NOMO-1 treated with dmso at 0.1 percent for 144 hours (cell line): Measurements from ENCODE around the gene UGT3A2.

Experiments used
- DNase-seq: peaks from one replicate; lab custom pipeline; 2025; ENCODE audit not compliant: unreplicated experiment; lab: John Stamatoyannopoulos, UW

The UGT3A2 gene

DNA sequence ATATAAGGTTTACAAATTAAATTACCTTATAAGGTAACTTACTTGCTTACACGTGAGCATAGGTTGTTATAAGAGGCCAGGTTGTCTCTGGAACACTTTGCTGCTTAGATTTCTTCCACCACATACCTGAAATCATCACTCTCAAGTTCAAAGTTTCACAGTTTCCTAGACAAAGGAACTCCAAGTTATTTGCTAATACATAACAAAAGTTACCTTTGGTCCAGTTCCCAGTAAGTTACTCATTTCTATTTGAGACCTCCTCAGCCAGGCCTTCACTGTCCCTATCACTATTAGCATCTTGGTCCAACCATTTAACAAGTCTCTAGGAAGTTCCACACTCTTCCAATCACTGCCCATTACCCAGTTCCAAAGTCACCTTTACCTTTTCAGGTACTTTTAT, 57.0 kb downstream of the UGT3A2 start:
- no peak for DNase-seq

DNA sequence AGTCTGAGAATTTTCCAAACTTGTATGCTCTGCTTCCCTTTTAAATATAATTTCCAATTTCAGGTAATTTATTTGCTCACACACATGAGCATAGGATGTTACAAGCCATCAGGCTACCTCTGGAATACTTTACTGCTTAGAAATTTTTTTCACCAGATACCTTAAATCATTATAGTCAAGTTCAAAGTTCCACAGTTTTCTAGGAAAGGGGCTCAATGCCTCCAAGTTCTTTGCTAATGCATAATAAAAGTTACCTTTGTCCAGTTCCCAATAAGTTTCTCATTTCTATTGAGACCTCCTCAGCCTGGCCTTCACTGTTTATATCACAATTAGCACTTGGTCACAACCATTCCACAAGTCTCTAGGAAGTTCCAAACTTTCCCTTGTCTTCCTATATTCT, 59.3 kb downstream of the UGT3A2 start:
- no peak for DNase-seq

GRCh38 chr5:36006163-36006562, 60.5 kb downstream of the UGT3A2 start:
- DNase-seq: no peak

DNA sequence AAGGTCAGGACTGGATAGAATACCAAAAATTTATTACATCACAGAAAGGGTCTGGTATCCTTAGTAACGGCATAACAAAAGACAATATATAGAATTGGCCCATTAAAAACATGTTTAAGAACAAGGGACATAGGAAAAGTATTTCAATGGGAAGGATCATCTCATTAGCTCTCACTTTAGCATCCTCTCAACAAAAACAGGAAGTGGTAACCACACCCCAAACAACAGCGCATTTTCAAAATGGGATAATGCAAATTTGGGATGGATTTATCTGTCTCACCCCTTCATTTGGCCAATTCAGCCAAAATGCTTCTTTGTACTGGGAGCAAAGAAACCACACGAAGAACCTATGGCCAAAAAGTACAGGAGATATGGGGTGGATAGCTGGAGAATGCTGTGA, 65.7 kb downstream of the UGT3A2 start:
- DNase-seq: no peak

DNA sequence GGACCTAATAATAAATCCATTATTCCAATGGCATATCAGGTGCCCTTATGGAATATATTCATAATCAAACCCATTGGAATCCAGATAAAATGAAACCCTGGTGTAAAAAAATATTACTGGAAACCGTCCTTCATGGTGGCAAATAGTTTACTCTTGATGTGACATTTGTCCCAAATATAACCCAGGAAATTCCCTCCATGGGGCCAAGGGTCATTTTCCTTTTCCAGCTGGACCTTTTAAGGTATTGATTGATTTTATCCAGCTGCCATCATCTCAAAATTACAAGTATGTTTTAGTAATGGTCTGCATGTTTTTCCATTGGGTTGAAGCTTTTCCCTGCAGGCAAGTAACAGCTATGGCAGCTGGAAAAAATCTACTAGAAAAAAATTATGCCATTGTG, 67.1 kb downstream of the UGT3A2 start:
- no peak for DNase-seq

DNA sequence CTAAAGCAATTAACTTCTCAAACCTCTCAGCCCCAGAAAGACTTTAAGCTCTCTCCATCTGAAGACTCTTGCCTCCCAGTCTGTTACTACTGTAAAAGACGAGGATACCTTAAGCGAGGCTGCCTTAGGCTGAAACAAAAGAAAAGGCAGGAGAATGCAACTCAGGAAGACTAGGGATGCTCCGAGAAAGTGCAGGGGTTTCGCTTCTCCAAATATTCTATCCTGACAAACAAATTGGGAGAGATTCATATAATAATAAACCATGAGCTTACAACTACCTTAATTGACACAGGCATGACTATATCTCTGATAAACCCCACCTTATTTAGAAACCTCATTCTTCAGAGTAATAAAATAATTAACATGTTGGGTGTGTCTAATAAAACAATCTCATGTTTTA, 70.6 kb downstream of the UGT3A2 start:
- no peak for DNase-seq

GRCh38 chr5:35990941-35991611, 75.6 kb downstream of the UGT3A2 start, which contains the start of gene UGT3A1:
TSS of gene UGT3A1 (minus strand) at chr5:35991390. CDS start at chr5:35991240, 150 bp downstream.
- no peak for DNase-seq

DNA sequence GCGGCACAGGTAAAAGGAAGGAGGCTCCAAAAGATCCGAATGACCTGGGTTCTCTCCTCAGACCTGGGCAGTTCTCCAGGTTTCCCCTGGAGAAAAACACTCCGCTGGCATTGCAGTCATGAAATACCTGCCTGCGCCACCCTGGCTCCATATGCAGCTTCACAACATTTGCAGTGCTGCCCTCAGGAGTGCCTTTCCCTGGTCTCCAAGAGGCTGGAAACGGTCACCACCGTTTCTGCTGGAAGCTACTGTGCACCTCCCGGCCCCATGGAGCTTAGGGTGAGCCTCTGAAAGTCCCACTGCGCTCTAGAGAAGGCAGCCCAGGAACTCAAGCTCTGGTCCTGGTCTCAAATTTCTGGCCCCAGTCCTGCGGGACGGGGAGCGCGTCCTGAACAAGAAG, 76.2 kb downstream of the UGT3A2 start:
- DNase-seq: no peak

DNA sequence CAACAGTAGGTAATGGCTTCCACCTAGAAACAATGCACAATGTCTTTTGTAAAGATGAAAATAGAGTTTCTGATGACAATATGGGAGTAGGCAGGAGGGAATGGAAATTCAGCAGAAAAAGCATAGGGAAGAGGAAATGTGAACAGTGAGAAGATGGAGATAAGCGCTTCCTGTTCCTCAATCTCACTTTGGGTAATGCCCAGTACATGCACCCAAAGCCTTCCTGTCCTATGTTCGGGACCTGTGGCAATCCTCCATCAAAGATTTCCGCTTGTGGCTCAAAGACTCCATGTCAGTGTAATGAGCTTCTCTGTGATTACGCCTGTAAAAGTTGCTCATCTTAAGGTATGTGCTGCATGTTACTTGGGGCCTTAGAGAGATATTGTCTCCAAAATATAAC, 78.2 kb downstream of the UGT3A2 start:
- no peak for DNase-seq

- no peak for DNase-seq
These were observed 78.9 kb downstream of the UGT3A2 start for GRCh38 chr5:35987776-35988175.
